Hepatic stellate cell (primary cell): ENCODE results near the gene ZCCHC8.
"Not testable (repeated sequence)": the region's sequence is repeated elsewhere in the genome, so short reads cannot be mapped to it uniquely, and the experiment has no call there.

Experiments used
- DNase-seq: peaks from one replicate; pipeline ENCODE4 v3.0.0; 2011; ENCODE audit warnings: low spot score

ZCCHC8 gene

DNA sequence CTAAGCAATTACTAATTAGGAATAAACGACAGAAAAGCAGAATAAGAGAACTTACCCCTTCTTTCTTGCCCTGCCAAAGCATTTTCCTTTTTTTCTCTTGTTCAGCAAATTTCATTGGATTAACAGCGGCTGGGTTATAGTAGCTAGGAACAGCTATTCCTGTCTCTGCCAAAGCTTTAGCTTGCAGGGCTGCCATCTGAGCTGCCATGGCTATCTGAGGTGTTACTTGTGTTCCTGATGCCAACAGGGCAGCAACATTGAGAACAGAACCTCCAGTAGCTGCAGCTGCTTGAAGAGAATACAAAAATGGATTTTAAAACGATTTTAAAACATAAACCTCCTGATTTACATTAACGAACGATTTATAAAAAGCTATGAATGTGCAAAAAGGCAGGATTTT, 7.4 kb upstream of the ZCCHC8 start:
- DNase-seq = no peak

DNA sequence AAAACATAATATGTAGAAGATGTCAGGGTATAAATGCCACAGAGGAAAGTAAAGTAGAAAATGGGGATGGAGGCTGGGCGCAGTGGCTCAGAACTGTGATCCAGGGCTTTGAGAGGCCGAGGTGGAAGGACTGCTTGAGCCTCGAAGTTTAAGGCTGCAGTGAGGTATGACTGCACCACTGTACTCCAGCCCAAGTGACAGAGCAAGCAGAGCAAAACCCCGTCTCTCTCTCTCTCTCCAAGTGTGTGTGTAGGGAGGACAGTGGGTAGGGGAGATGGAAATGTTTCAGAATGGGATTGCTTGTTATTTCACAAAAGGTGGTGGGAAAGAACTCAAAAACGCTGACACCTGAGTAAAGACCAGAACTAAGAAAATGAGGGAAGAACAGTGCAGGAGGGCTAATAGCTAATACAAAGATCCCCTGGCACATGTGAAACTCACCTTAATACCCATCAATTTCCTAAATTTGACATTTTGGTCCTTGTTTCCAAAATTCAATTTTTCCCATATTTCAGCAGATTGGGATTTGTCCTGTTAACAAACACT, 5.7 kb upstream of the ZCCHC8 start:
- DNase-seq = no peak

DNA sequence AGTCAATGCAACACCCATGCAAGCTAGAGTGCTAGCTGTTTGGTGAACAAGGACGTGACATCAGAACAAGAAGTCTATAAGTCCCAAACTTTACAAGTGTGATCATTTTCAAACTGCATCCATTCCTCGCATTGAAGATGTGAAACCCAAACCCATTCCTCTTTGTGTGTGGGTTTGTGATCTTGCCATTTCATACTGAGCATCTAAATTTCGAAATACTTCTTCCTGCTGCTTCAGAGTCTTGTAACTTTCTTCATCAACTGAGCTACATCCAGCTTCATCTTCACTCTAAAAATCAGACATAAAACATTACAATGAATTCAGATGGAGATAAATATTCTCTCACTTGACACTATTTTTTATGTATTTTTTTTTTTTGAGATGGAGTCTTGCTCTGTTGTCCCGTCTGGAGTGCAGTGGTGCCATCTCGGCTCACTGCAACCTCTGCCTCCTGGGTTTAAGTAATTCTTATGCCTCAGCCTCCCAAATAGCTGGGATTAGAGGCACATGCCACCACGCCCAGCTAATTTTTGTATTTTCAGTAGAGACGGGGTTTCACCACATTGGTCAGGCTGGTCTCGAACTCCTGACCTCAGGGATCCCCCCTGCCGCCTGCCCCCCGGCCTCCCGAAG, 4.8 kb upstream of the ZCCHC8 start:
- DNase-seq = no peak

GRCh38 chr12:122503783-122504590, 3.3 kb upstream of the ZCCHC8 start:
- DNase-seq = no peak

DNA sequence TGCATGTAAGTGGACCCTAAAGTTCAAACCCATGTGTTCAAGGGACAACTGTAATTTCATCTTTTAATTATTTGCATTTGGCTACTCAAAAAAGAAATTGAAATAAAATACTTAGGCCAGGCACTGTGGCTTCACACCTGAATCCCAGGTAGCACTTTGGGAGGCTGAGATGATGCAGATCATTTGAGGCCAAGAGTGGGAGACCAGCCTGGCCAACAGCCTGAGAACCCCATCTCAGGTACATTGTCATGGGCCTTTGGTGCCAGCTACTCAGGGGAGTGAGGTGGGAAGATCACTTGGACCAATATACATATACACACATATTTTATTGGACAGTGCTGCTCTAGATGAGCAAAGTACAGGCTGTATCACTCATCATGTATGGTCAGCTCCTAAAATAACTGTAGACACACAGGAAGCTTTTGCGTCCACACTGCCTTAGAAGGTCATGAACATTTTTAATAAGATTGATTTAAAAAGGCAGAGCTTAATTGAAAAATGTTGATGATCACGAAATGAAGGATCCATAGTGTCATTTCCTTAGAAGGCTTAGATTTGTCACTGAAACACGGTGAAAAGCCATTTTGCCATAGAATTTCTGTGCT, 2.5 kb upstream of the ZCCHC8 start:
- no peak for DNase-seq

DNA sequence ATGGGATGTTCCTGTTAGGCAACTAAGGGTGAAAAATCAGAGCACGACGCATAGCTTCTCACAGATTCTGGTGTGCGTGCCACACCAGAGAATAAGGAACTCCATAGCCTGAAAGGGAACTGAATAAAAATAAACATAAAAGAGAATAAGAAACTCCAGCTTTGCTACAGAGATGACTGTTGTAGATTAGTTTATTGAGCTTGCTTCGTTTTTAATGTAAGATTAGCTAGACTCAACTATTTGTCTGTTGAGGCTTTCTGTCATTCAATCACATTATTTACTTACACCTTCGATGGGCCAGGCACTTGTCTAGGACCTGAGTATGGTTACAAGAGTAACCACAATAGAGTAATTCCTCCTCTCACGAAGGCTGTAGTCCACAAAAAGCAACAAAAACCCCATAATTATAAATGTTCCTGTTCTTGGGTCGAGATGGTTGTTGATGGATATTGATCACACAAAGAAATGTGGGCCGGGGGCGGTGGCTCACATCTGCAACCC, 807 bp upstream of the ZCCHC8 start:
- DNase-seq = peak; percentile 11

- peak; percentile 45 for DNase-seq
Measured at GRCh38 chr12:122499991-122500684, 594 bp downstream of the ZCCHC8 start.

- no peak for DNase-seq
Measured at GRCh38 chr12:122495258-122495657, 5.5 kb downstream of the ZCCHC8 start.

GRCh38 chr12:122493222-122493621, 7.5 kb downstream of the ZCCHC8 start:
- not testable (repeated sequence) for DNase-seq

DNA sequence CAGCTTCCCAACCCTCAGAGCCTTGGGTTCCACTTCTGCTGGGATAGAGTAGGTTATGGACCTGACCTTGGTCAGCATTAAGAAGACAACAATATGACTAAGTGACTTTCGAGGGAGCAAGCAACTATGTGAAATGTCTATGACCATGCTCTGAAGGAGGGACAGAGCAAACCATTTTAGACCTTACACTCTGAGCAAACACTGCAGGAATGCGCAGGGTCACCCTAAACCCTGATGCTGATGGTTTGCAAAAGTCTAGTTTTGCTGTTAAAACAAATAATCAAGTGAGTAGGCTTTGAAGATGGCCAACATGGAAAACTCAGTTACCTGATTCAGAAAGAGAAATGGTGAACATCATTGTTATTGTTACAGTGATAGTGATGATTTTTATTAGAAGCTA, 8.7 kb downstream of the ZCCHC8 start:
- DNase-seq = peak; percentile 36

GRCh38 chr12:122489038-122489437, 11.7 kb downstream of the ZCCHC8 start:
- DNase-seq = no peak

GRCh38 chr12:122487807-122488206, 12.9 kb downstream of the ZCCHC8 start:
- DNase-seq = not testable (repeated sequence)

DNA sequence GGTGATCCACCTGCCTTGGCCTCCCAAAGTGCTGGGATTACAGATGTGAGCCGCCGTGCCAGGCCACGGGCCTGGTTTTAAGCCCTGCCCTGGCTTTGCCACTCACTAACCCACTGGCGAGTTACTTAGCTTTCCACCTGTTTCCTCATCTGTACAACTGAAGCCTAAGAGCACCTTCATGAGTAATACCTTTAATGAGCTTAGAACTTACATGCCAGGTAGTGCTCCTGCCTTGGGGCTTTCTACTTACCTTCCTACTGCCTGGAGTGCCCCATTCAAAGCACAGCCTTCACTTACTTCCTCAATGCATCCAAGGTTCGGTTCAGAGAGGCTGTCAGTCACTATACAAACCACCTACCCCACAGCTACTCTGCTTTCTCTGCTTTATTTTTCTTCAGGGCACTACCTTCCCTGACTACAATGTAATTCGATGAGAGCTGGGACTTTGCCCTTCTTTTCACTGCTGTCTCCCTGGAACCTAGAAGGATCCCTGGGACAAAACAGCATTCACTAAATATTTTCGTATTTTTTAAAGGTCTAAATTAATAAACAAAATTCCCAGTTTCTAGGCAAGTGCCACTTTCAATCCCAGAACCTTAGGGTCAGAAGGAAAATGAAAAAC, 13.8 kb downstream of the ZCCHC8 start:
- DNase-seq = no peak

DNA sequence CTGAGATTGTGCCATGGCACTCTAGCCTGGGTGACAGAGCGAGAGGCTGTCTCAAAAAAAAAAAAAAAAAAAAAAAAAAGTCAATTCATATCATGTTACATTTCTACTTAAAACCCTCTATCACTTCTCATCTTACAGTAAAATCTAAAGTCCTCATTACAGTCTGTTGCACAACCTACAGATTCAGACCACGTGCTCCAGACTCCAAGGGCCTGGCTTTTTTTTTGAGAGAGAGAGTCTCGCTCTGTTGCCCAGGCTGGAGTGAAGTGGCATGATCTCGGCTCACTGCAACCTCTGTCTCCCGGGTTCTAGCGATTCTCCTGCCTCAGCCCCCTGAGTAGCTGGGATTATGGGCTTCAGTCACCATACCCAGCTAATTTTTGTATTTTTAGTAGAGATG, 14.4 kb downstream of the ZCCHC8 start:
- not testable (repeated sequence) for DNase-seq

GRCh38 chr12:122484385-122484784, 16.3 kb downstream of the ZCCHC8 start:
- not testable (repeated sequence) for DNase-seq

DNA sequence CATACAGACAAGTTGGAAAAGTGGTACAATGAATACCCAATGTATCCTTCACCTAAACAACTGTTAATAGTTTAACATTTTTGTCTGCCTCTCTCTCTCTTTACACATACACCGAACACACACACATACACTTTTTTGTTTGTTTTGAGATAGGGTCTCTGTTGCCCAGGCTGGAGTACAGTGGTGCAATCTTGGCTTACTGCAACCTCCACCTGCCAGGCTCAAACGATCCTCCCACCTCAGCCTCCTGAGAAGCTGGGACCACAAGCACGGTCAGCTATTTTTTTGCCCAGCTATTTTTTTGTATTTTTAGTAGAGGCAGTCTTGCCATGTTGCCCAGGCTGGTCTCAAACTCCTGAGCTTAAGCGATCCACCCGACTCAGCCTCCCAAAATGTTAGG, 16.8 kb downstream of the ZCCHC8 start:
- DNase-seq = no peak

GRCh38 chr12:122481861-122482260, 18.9 kb downstream of the ZCCHC8 start:
- DNase-seq = no peak

GRCh38 chr12:122480753-122481152, 20.0 kb downstream of the ZCCHC8 start:
- no peak for DNase-seq

GRCh38 chr12:122474324-122474716, 26.4 kb downstream of the ZCCHC8 start:
- DNase-seq = no peak

DNA sequence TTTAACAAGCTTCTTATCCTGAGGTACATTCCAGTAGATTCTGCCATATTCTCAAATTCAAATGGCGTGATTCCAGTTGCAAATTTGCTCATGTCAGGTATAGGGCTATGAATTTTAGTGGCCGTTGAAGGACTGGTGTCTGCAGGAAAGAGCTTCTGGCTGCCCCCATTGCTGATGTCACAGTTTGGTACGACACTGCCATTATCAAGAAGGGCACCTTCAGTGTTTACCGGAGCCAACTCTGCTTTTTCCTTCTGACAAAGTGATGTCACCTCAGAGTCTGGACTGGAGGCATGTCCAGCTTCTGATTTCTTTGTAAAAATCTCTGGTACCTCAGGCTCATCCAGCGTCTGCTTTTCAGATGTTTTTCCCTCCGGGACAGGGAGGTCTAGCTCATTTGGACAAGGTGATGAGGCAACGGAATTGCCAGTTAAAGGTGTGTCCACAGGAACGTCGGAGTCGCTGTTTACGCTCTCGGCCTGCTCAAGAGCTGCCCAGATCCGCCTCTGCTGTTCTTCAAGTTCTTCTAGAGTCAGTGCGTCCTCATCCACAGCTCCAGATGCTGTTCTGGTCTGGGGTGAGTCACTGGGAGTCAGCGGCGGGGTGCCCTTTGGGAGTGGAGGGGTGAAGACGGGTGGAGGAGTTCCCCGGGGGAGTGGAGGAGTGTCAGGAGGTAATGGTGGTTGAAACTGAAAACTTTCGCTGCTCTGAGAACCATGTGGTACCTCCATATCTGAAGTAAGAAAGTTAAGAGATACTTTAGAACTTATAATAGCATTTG, 27.0 kb downstream of the ZCCHC8 start:
- peak; percentile 19 for DNase-seq
